Sigmoid colon (tissue), 7 donors: ENCODE results near the gene RABGAP1L. TPM values are rescaled to one million over a fixed set of nuclear protein-coding genes. Genes with fewer than 3 reads are reported as not detected.

ENCODE experiments used
- DNase-seq: peaks from one replicate; pipeline ENCODE4 v3.0.0-alpha.2; 2019
- H3K27ac ChIP-seq, 4 donors: fragments of 200-600 bp; sonication (generic); one replicate each; pipeline ENCODE4 v1.5.1; 2016 to 2019; ENCODE audit warnings: mild to moderate bottlenecking in 1 of 4
- H3K27me3 ChIP-seq, 3 donors: fragments of 200-600 bp; sonication (generic); one replicate each; pipeline ENCODE4 v1.5.1; 2019; ENCODE audit warnings: mild to moderate bottlenecking in 1 of 3
- H3K36me3 ChIP-seq, 4 donors: fragments of 200-600 bp; sonication (generic); one replicate each; pipeline ENCODE4 v1.5.1; 2016 to 2019
- H3K4me1 ChIP-seq, 4 donors: fragments of 200-600 bp; sonication (generic); one replicate each; pipeline ENCODE4 v1.5.1; 2017 to 2019
- H3K4me3 ChIP-seq, 4 donors: fragments of 200-600 bp; sonication (generic); one replicate each; pipeline ENCODE4 v1.5.1; 2017 to 2019; ENCODE audit warnings: mild to moderate bottlenecking in 2 of 4, moderate library complexity in 1 of 4
- H3K9me3 ChIP-seq, 4 donors: fragments of 200-600 bp in 3 of 4; sonication (generic) in 3 of 4; one replicate each; pipeline versions ENCODE4 v1.5.1 to v1.6.1; 2013 to 2019
- EP300 ChIP-seq, 4 donors: sonication (generic); formaldehyde crosslinking; IDR thresholded peaks; one replicate each; pipeline ENCODE4 v1.6.1; 2017; ENCODE audit warnings: antibody characterized with exemption in 4 of 4
- POLR2A ChIP-seq, 2 donors: fragments of 450-650 bp; IDR thresholded peaks; one replicate each; pipeline ENCODE4 v1.6.1; 2016; ENCODE audit warnings: antibody characterized with exemption in 2 of 2, mild to moderate bottlenecking in 2 of 2, moderate library complexity in 2 of 2
- POLR2AphosphoS5 ChIP-seq, 4 donors: sonication (generic); formaldehyde crosslinking; IDR thresholded peaks; one replicate each; pipeline ENCODE4 v1.6.1; 2017; ENCODE audit warnings: antibody characterized with exemption in 4 of 4
- WGBS, 2 donors: extraction: QIAGEN DNeasy Blood & Tissue Kit; methylation state at CpG; one replicate each; pipeline ENCODE4 v1.1.7; 2013; 5-methylcytosine and 5-hydroxymethylcytosine counted together
- intact Hi-C: fragments of 100-400 bp; cut with DNase I; formaldehyde crosslinking; loops from one replicate; pipeline ENCODE4 v1.15.1; 2023
- polyA plus RNA-seq, 3 donors: library from polyadenylated mRNA; stranded (reverse); fragments of 200-250 nt; gene quantifications; one replicate each; pipeline ENCODE4 v1.2.3, GENCODE V29; 2013
- total RNA-seq, 4 donors: library from RNA; depleted of rRNA; stranded (reverse); fragments of >200 nt; gene quantifications; one replicate each; pipeline ENCODE4 v1.1.0, GENCODE V29; 2016
- TF ChIP-seq, protein P1 (sequence below), 4 experiments: fragments of 450-650 bp in 3 of 4; fragments of 200-600 bp in 1 of 4; IDR thresholded peaks; one replicate each; pipeline ENCODE4 v1.5.1; 2016 to 2019; ENCODE audit warnings: antibody characterized with exemption in 4 of 4, mild to moderate bottlenecking in 3 of 4, moderate library complexity in 2 of 4
- donor health status: healthy with polysubstance abuse.
- donor health status: Bipolar disorder and iron deficiency.
- donor health status: healthy.

The RABGAP1L gene
- total and polyA plus RNA-seq, 7 donors, result 25.2 to 42.9 (median 35.4) TPM

DNA sequence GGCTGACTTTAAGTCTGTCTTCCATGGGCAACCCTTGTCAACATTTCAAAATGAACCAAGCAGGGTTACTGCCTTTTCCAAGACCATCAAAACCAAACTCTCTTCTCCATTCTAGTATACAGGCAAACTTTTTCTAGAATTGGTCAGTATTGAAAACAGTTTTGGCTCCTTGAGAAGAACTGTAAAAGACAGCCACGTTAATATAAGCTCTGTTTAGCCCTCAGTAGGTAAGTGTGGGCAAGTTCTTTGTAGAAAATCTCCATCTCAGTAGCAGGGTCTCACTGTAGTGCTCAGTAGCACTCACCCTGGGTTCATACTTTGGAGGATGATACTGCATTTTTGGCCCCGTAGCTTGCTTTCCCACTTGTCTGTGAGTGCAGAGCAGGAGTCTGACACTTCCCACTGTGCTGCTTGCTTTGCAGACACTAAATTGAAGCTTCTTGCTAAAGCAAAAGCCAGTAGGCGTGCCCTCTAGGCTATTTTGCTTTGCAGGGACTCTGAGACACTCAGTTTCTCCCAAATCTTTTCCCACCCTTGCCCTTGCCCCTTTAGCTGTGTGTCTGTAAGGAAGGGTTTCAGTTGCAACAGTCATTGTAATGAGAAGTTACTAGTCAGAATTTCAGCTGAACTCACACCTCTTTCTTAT, 806.2 kb downstream of the RABGAP1L start:
- DNase-seq, result no peak
- Histone ChIP-seq H3K4me1 (peaks cover 0 to 39% (median 37%) of the 10 kb centered on the region in 4 donors), H3K4me3 (peak overlapping the region in 1 of 4 donors; percentile 7)

DNA sequence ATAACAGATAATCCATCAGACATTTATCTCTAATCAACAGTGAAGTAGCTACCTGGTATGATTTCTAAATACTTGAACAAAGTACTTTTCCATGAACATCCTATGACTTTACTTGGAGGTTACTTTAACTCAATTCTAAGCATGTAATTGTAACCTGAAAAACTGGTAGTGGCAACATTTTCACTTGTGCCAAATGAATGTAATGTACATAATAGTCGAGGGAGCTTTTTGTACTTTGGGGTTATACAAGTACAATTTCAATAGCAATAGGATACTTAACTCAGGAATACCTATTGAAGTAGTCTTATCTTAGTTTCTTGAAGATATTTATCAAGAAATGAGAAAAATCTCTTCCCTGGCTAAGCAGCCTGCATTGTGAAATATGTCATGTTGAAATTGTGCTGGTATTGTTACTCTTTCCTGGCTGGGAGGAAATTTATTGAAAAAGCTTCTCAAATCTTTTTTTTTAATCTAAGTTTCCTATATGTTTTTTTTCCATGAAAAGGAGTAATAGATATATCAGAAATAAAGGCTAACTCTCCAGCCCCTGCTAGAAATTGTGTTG, 806.8 kb downstream of the RABGAP1L start:
- Histone ChIP-seq H3K4me1 (peaks cover 0 to 39% (median 37%) of the 10 kb centered on the region in 4 donors), H3K36me3 (no peaks in the 10 kb centered on the region), H3K27ac (peak overlapping the region; percentile 70 to 81 (median 72)), H3K27me3 (no peaks in the 10 kb centered on the region), H3K9me3 (no peaks in the 10 kb centered on the region), H3K4me3 (no peak overlapping the region)
- intact Hi-C loops, result no loop called here
- TF ChIP-seq POLR2A (IDR thresholded peaks at IDR 0.05), result no peak
- TF ChIP-seq, protein P1, sequence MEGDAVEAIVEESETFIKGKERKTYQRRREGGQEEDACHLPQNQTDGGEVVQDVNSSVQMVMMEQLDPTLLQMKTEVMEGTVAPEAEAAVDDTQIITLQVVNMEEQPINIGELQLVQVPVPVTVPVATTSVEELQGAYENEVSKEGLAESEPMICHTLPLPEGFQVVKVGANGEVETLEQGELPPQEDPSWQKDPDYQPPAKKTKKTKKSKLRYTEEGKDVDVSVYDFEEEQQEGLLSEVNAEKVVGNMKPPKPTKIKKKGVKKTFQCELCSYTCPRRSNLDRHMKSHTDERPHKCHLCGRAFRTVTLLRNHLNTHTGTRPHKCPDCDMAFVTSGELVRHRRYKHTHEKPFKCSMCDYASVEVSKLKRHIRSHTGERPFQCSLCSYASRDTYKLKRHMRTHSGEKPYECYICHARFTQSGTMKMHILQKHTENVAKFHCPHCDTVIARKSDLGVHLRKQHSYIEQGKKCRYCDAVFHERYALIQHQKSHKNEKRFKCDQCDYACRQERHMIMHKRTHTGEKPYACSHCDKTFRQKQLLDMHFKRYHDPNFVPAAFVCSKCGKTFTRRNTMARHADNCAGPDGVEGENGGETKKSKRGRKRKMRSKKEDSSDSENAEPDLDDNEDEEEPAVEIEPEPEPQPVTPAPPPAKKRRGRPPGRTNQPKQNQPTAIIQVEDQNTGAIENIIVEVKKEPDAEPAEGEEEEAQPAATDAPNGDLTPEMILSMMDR (IDR thresholded peaks at IDR 0.05), result no peak
- TF ChIP-seq EP300 (IDR thresholded peaks at IDR 0.05), result no peak
- TF ChIP-seq POLR2AphosphoS5 (IDR thresholded peaks at IDR 0.05), result no peak
- no peak for DNase-seq
- 13 to 59% methylated on average over 1 of the region's 1 CpG for WGBS, 2 donors

More for the DNA sequence above, 806.2 kb downstream of the RABGAP1L start:
- Histone ChIP-seq H3K27ac (peak overlapping the region; percentile 70 to 81 (median 72)), H3K36me3 (no peaks in the 10 kb centered on the region), H3K9me3 (no peaks in the 10 kb centered on the region), H3K27me3 (no peaks in the 10 kb centered on the region)
- TF ChIP-seq POLR2A (IDR thresholded peaks at IDR 0.05) (no peak), POLR2AphosphoS5 (IDR thresholded peaks at IDR 0.05) (no peak), EP300 (IDR thresholded peaks at IDR 0.05) (no peak)
- TF ChIP-seq, protein P1 (IDR thresholded peaks at IDR 0.05), result no peak
- WGBS, 2 donors, result 21 to 33% methylated on average over 3 of the region's 3 CpGs
- intact Hi-C loops, result no loop called here

DNA sequence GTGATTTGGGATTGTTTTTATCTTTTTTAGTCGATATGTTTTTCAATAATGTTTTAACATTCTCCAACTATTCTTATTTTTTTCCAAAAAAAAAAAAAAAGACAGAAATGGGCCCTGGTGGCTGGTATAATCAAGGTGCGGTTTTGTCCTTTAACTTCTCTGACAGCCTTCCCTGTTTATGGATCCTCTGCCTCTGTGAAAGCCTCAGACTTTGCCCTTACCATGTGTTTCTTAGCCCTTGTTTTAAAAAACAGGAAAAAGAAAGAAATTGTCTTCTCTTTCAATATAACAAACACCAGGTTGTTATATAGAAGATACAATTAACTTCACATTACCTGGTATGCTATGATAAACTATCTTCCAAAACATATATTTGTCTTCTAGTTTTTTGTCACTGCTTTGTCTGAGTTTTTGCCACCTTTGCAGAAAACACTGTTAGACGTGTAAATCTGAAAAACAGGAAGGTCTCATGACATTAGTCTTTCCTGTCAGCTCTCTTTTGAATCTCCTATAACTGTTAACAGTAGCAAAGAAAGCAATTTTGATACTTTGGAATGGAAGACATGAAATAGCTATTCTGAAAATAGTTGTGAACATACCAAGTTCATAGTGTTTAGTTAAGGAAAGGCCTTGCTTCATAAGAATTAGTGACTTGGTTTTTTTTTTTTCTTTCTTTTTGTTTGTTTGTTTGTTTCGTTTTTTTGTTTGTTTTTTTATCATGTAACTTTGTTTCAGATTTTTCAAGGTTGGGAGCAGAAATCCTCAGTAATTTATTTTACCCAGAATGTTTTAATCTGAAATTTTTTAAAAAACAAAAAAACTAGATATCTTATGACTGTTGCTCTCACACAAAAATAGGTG, 808.8 kb downstream of the RABGAP1L start:
- Histone ChIP-seq H3K27ac (peak overlapping the region in 2 of 4 donors; percentile 73 to 81), H3K36me3 (no peaks in the 10 kb centered on the region), H3K4me3 (no peak overlapping the region), H3K4me1 (peaks cover 0 to 37% (median 35%) of the 10 kb centered on the region in 4 donors), H3K27me3 (no peaks in the 10 kb centered on the region), H3K9me3 (no peaks in the 10 kb centered on the region)
- no peak for DNase-seq
- 12 to 52% methylated on average over 4 of the region's 4 CpGs for WGBS, 2 donors
- no peak for TF ChIP-seq POLR2AphosphoS5 (IDR thresholded peaks at IDR 0.05)
- TF ChIP-seq EP300 (IDR thresholded peaks at IDR 0.05), result no peak
- TF ChIP-seq, protein P1 (IDR thresholded peaks at IDR 0.05), result no peak
- no peak for TF ChIP-seq POLR2A (IDR thresholded peaks at IDR 0.05)
- intact Hi-C loops, result no loop called here

DNA sequence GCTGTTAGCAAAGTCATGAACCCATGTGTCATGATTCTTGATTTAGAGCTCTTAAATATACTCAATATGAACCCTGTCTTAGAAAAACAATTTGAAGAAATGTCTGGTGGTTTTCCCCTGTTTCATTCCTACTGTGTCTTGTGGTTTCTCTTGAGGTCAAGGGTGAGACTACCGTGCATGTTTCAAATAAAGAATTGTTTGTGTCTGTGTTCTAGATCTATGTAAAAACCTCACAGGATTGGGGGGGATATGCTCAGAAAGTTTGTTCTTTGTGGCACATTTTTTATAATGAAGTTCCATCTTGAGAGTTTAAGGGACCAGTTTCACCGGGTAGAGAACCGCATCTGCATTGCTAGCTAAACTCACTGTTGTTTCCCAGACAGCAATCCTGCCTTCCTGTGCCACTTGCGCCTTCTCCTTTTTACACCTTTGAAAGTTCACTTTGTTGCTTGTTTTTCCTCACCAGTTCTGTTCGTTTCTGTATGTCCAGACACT, 809.5 kb downstream of the RABGAP1L start:
- H3K27me3 ChIP-seq, result no peaks in the 10 kb centered on the region
- H3K27ac ChIP-seq, result no peak overlapping the region
- H3K9me3 ChIP-seq, result no peaks in the 10 kb centered on the region
- no peak overlapping the region for H3K4me3 ChIP-seq
- TF ChIP-seq POLR2A (IDR thresholded peaks at IDR 0.05) (no peak), POLR2AphosphoS5 (IDR thresholded peaks at IDR 0.05) (no peak), EP300 (IDR thresholded peaks at IDR 0.05) (no peak)
- TF ChIP-seq, protein P1 (IDR thresholded peaks at IDR 0.05), result no peak
- DNase-seq, result no peak
- intact Hi-C loops, result no loop called here
- WGBS, 2 donors, result 49 to 71% methylated on average over 5 of the region's 5 CpGs
- H3K36me3 ChIP-seq, result no peaks in the 10 kb centered on the region
- H3K4me1 ChIP-seq, result peaks cover 0 to 30% (median 28%) of the 10 kb centered on the region in 4 donors
